ENCODE data around the gene PRKCE. TPM values are rescaled to one million over a fixed set of nuclear protein-coding genes. Genes with fewer than 3 reads are reported as not detected.

Gene PRKCE
- total and polyA plus RNA-seq, 2 donors = 3.2 to 3.3 TPM

DNA sequence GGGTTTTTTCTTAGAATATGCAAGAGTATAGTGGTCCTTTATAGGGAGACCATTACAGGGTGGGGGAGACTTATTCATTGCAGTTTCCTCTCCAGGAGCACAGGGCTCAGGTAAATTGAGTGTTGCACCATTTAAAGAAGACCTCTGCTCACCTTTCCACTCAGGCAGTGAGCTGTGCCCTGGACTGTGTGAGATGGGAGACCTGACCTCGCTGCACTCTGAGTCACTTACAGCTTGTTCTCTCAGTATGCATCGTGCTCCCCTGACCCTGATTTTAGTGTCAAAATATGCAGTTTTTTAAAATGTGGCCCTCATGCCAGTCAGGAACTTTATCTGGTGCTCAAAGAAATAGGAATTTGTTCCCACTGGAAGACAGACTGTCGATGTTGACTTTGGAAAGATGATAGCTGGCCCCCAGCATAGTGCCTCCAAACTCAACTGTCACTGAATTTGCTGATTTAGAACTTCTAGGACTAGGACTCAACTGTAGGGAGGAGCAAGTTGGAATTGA lies 499.0 kb downstream of the PRKCE start:
- H3K4me1 ChIP-seq (ENCODE audit: control insufficient read depth in 2 of 2, insufficient read depth in 2 of 2, low read length in 2 of 2) = no peaks in the 10 kb centered on the region
- no peaks in the 10 kb centered on the region for H3K27me3 ChIP-seq (ENCODE audit: control insufficient read depth in 2 of 2, insufficient read depth in 1 of 2, low read length in 1 of 2)
- 90% methylated on average over 3 of the region's 3 CpGs for WGBS
- no peaks in the 10 kb centered on the region for H3K36me3 ChIP-seq (ENCODE audit: control insufficient read depth in 2 of 2, insufficient read depth in 2 of 2, low read length in 1 of 2)
- no peaks in the 10 kb centered on the region for H3K9me3 ChIP-seq (ENCODE audit: control insufficient read depth in 2 of 2, insufficient read depth in 1 of 2, low read length in 1 of 2)
- H3K4me3 ChIP-seq (ENCODE audit: low read length in 2 of 2) = no peak overlapping the region
- no peak overlapping the region for H3K27ac ChIP-seq (ENCODE audit: low read depth in 1 of 2, low read length in 1 of 2)
- no peak for DNase-seq (ENCODE audit: low read depth in 6 of 9, low spot score in 9 of 9)

DNA sequence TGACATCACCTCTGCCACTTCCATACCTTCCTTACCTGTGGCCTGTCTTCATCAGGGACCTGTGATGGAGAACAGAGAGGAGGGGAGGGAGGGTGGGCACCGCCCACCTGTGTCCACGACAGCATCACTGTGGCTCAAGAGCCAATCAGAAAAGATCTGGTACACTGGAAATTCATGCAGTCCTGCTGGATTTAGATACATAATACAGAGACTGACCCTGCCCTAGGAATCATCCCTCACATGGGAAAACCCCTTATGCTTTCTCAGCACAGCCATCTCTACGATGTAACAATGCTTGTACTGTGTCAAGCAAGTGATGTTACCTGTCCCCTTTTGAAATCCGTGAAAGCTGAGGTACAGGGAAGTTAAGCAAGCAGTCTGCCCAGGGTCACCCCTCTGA lies 500.1 kb downstream of the PRKCE start:
- Histone ChIP-seq H3K9me3 (ENCODE audit: control insufficient read depth in 2 of 2, insufficient read depth in 1 of 2, low read length in 1 of 2) (no peaks in the 10 kb centered on the region), H3K36me3 (ENCODE audit: control insufficient read depth in 2 of 2, insufficient read depth in 2 of 2, low read length in 1 of 2) (no peaks in the 10 kb centered on the region), H3K4me1 (ENCODE audit: control insufficient read depth in 2 of 2, insufficient read depth in 2 of 2, low read length in 2 of 2) (no peaks in the 10 kb centered on the region), H3K4me3 (ENCODE audit: low read length in 2 of 2) (no peak overlapping the region), H3K27ac (ENCODE audit: low read depth in 1 of 2, low read length in 1 of 2) (no peak overlapping the region), H3K27me3 (ENCODE audit: control insufficient read depth in 2 of 2, insufficient read depth in 1 of 2, low read length in 1 of 2) (no peaks in the 10 kb centered on the region)
- 95% methylated on average over 4 of the region's 4 CpGs for WGBS
- DNase-seq (ENCODE audit: low read depth in 6 of 9, low spot score in 9 of 9) = no peak

DNA sequence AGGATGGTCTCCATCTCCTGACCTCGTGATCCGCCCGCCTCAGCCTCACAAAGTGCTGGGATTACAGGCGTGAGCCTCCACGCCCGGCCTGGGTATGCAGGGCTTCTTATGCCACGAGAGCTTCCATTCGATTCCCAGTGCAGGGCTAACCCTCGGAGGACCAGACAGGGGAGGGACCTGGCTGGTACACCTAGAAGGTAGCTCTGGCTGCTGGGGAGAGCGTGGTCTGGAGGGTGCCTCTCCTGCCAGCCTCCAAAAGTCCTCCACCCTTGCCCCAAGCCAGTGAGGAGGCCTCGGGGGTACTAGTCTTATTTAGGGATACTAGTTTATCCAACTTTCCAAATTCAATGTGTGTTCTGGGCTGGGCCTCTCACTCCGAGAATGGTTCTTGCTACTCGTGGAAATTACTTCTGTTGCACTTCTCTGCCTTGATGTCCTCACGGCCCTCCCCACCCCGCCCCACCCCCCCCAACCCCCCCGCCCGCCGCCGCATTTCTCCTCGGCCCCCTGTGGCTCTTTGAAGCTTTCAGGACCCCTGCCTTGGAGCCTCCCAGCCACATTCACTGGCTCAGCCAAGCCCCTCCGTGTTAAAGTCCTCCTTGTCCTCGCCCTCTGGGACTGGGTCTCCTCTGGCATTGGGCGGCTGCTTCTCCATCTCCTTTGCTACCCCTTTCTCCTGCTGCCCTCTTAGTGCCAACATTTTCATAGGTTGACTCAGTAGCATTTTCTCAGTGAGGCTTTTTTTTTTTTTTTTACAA lies 502.7 kb downstream of the PRKCE start:
- Histone ChIP-seq H3K36me3 (ENCODE audit: control insufficient read depth in 2 of 2, insufficient read depth in 2 of 2, low read length in 1 of 2) (no peaks in the 10 kb centered on the region), H3K27me3 (ENCODE audit: control insufficient read depth in 2 of 2, insufficient read depth in 1 of 2, low read length in 1 of 2) (no peaks in the 10 kb centered on the region)
- 96% methylated on average over 23 of the region's 23 CpGs for WGBS

DNA sequence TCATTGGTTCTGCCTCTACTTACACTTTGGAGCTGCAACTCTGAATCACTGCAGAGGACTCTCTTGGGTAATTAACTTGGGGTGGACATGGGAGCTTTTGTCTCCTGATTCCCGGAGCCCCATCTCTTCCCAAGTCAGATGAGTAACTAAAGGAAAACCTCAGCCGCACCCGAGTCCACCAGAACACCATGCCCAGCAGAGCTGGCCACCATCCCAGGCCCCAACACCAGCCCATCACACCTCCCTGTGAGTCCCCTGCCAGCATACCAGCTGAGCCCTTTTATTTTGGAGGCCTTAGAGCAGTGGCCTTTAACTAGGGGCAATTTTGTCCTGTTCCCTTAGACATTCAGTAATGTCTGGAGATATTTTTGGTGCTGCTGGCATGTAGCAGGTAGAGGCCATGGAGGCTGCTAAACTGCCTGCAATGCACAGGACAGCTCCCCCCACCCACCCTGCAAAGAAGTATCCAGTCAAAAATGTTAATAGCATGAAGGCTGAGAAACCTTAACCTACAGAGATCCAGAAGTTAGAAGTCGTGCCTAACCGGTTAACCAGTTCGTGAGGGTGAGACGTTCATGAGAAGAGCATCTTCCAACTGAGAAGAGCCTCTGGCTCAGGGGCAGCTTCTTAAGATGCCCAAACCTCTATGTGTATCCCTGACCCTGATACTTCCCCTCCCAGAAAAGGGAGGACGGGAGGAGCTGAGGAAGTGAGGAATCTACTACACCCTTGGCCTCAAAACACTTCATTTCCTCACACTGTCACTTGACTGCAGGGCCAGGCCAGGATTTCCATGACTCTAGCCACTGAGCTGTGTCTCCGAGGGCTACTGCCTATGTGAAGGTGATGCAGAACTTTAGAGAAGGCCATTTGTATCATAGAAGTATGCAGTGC lies 505.8 kb downstream of the PRKCE start:
- Histone ChIP-seq H3K27me3 (ENCODE audit: control insufficient read depth in 2 of 2, insufficient read depth in 1 of 2, low read length in 1 of 2) (no peaks in the 10 kb centered on the region), H3K27ac (ENCODE audit: low read depth in 1 of 2, low read length in 1 of 2) (no peak overlapping the region), H3K36me3 (ENCODE audit: control insufficient read depth in 2 of 2, insufficient read depth in 2 of 2, low read length in 1 of 2) (no peaks in the 10 kb centered on the region), H3K4me3 (ENCODE audit: low read length in 2 of 2) (no peak overlapping the region), H3K4me1 (ENCODE audit: control insufficient read depth in 2 of 2, insufficient read depth in 2 of 2, low read length in 2 of 2) (peaks cover 0 to 12% of the 10 kb centered on the region in 2 donors), H3K9me3 (ENCODE audit: control insufficient read depth in 2 of 2, insufficient read depth in 1 of 2, low read length in 1 of 2) (no peaks in the 10 kb centered on the region)
- DNase-seq (ENCODE audit: low read depth in 6 of 9, low spot score in 9 of 9) = no peak
- 95% methylated on average over 9 of the region's 9 CpGs for WGBS

More for the DNA sequence above, 502.7 kb downstream of the PRKCE start:
- Histone ChIP-seq H3K4me3 (ENCODE audit: low read length in 2 of 2) (no peak overlapping the region), H3K4me1 (ENCODE audit: control insufficient read depth in 2 of 2, insufficient read depth in 2 of 2, low read length in 2 of 2) (no peaks in the 10 kb centered on the region), H3K27ac (ENCODE audit: low read depth in 1 of 2, low read length in 1 of 2) (no peak overlapping the region), H3K9me3 (ENCODE audit: control insufficient read depth in 2 of 2, insufficient read depth in 1 of 2, low read length in 1 of 2) (no peaks in the 10 kb centered on the region)
- DNase-seq (ENCODE audit: low read depth in 6 of 9, low spot score in 9 of 9) = no peak

DNA sequence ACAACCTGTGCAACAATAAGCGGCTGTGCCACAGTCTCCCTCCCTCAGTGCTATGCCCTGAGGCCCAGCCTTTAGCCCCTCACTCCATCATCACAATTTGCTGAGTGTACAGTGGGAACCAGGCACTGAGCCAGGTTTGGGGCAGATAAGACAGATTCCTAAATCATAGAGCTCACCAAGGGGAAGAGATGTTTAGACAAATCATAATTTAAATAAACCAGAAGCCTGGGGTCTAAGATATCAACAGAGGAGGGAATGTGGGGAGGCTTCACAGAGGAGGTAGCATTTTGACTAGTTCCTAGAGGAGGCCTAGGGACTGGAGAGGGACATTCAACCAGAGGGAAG lies 506.5 kb downstream of the PRKCE start:
- Histone ChIP-seq H3K27me3 (ENCODE audit: control insufficient read depth in 2 of 2, insufficient read depth in 1 of 2, low read length in 1 of 2) (no peaks in the 10 kb centered on the region), H3K4me3 (ENCODE audit: low read length in 2 of 2) (no peak overlapping the region), H3K36me3 (ENCODE audit: control insufficient read depth in 2 of 2, insufficient read depth in 2 of 2, low read length in 1 of 2) (no peaks in the 10 kb centered on the region), H3K9me3 (ENCODE audit: control insufficient read depth in 2 of 2, insufficient read depth in 1 of 2, low read length in 1 of 2) (no peaks in the 10 kb centered on the region), H3K4me1 (ENCODE audit: control insufficient read depth in 2 of 2, insufficient read depth in 2 of 2, low read length in 2 of 2) (peaks cover 0 to 12% of the 10 kb centered on the region in 2 donors), H3K27ac (ENCODE audit: low read depth in 1 of 2, low read length in 1 of 2) (no peak overlapping the region)
- DNase-seq (ENCODE audit: low read depth in 6 of 9, low spot score in 9 of 9) = no peak
- WGBS = 98% methylated on average over 1 of the region's 1 CpG

DNA sequence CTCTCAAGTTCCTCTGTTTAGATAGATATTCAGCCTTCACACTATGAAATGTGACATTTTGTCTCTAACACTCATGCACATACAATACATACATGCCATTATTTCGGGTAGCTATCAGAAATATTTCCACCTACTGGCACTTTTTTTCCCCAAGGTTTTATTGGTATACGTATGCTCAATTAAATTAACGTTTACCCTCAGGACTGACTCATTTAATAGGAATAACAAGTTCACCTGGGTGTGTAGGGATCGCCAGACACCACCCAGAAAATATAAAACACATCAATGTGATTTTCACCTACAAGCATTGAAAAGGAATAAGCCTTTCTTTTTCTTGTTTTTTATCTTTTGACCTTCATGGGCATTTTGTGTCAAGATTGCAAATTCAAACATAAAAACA lies 507.2 kb downstream of the PRKCE start:
- Histone ChIP-seq H3K4me1 (ENCODE audit: control insufficient read depth in 2 of 2, insufficient read depth in 2 of 2, low read length in 2 of 2) (peaks cover 0 to 12% of the 10 kb centered on the region in 2 donors), H3K4me3 (ENCODE audit: low read length in 2 of 2) (no peak overlapping the region), H3K27ac (ENCODE audit: low read depth in 1 of 2, low read length in 1 of 2) (no peak overlapping the region), H3K36me3 (ENCODE audit: control insufficient read depth in 2 of 2, insufficient read depth in 2 of 2, low read length in 1 of 2) (no peaks in the 10 kb centered on the region), H3K9me3 (ENCODE audit: control insufficient read depth in 2 of 2, insufficient read depth in 1 of 2, low read length in 1 of 2) (no peaks in the 10 kb centered on the region), H3K27me3 (ENCODE audit: control insufficient read depth in 2 of 2, insufficient read depth in 1 of 2, low read length in 1 of 2) (no peaks in the 10 kb centered on the region)
- 98% methylated on average over 4 of the region's 4 CpGs for WGBS
- no peak for DNase-seq (ENCODE audit: low read depth in 6 of 9, low spot score in 9 of 9)

DNA sequence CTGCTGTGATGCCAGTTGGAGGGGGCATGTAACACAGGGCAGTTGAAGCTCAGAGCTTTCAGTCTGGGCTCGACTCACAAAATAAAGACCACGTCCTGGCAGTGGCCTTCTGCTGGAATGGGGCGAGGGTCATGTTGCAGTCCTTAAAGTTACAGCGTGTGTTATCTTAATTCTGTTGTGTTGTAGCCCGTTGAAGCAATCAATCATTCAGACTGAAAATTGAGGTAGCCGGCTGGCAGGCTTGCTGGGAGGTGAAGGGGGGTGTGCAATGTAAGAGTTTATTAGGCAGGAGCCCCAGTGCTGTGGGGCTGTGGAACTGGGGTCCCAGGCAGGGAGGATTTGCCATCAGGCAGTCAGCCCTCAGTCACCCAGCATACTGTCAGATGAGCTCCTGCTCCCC lies 508.9 kb downstream of the PRKCE start:
- 89% methylated on average over 6 of the region's 6 CpGs for WGBS
- Histone ChIP-seq H3K9me3 (ENCODE audit: control insufficient read depth in 2 of 2, insufficient read depth in 1 of 2, low read length in 1 of 2) (no peaks in the 10 kb centered on the region), H3K4me1 (ENCODE audit: control insufficient read depth in 2 of 2, insufficient read depth in 2 of 2, low read length in 2 of 2) (peaks cover 0 to 17% of the 10 kb centered on the region in 2 donors), H3K27me3 (ENCODE audit: control insufficient read depth in 2 of 2, insufficient read depth in 1 of 2, low read length in 1 of 2) (no peaks in the 10 kb centered on the region), H3K27ac (ENCODE audit: low read depth in 1 of 2, low read length in 1 of 2) (no peak overlapping the region), H3K36me3 (ENCODE audit: control insufficient read depth in 2 of 2, insufficient read depth in 2 of 2, low read length in 1 of 2) (no peaks in the 10 kb centered on the region), H3K4me3 (ENCODE audit: low read length in 2 of 2) (no peak overlapping the region)
- no peak for DNase-seq (ENCODE audit: low read depth in 6 of 9, low spot score in 9 of 9)

DNA sequence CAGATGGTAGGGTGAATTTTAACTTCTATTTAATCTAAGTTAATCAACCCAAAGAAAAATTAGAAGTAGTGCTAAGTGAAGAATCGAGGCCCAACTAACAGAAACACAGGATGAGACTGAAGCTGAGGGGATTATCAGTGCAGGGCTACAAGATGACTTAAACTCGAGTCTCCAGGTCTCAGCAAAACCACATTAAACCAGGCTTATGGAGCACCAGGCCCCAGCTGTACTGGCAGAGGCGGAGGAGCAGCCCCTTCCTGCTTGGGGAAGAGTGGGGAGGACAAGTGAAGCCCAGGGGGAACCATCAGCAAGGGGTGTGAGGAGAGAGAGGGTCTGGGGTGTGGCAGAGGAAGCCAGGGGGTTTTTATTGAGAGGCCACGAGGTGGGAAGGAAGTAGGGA lies 509.8 kb downstream of the PRKCE start:
- Histone ChIP-seq H3K27me3 (ENCODE audit: control insufficient read depth in 2 of 2, insufficient read depth in 1 of 2, low read length in 1 of 2) (no peaks in the 10 kb centered on the region), H3K4me3 (ENCODE audit: low read length in 2 of 2) (no peak overlapping the region), H3K27ac (ENCODE audit: low read depth in 1 of 2, low read length in 1 of 2) (no peak overlapping the region), H3K9me3 (ENCODE audit: control insufficient read depth in 2 of 2, insufficient read depth in 1 of 2, low read length in 1 of 2) (no peaks in the 10 kb centered on the region), H3K36me3 (ENCODE audit: control insufficient read depth in 2 of 2, insufficient read depth in 2 of 2, low read length in 1 of 2) (no peaks in the 10 kb centered on the region), H3K4me1 (ENCODE audit: control insufficient read depth in 2 of 2, insufficient read depth in 2 of 2, low read length in 2 of 2) (peaks cover 0 to 17% of the 10 kb centered on the region in 2 donors)
- no peak for DNase-seq (ENCODE audit: low read depth in 6 of 9, low spot score in 9 of 9)
- WGBS = 20% methylated on average over 4 of the region's 4 CpGs

DNA sequence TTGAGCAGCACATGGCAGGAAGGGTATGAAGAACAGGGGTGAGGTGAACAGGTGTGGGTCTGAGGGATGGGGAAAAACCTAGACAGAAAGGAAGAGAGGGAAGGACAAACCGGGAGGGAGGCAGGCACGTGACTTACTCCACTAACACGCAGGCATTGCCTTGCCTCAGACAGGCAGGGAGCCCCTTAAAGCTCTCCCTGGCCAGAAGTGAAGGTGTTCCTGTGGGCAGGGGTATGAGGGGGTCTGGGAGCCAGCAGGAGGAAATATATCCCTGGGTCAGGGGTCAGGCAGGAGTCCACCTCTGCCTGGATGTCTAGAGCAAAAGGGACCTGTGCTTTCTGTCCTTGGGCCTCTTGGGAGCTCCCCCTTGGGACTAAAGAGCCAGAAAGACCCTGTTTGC lies 510.4 kb downstream of the PRKCE start:
- H3K9me3 ChIP-seq (ENCODE audit: control insufficient read depth in 2 of 2, insufficient read depth in 1 of 2, low read length in 1 of 2) = no peaks in the 10 kb centered on the region
- peaks cover 0 to 17% of the 10 kb centered on the region in 2 donors for H3K4me1 ChIP-seq (ENCODE audit: control insufficient read depth in 2 of 2, insufficient read depth in 2 of 2, low read length in 2 of 2)
- H3K27me3 ChIP-seq (ENCODE audit: control insufficient read depth in 2 of 2, insufficient read depth in 1 of 2, low read length in 1 of 2) = no peaks in the 10 kb centered on the region
- no peak overlapping the region for H3K27ac ChIP-seq (ENCODE audit: low read depth in 1 of 2, low read length in 1 of 2)
- no peak overlapping the region for H3K4me3 ChIP-seq (ENCODE audit: low read length in 2 of 2)
- 85% methylated on average over 3 of the region's 3 CpGs for WGBS
- no peaks in the 10 kb centered on the region for H3K36me3 ChIP-seq (ENCODE audit: control insufficient read depth in 2 of 2, insufficient read depth in 2 of 2, low read length in 1 of 2)
- no peak for DNase-seq (ENCODE audit: low read depth in 6 of 9, low spot score in 9 of 9)
